Lower leg skin (tissue), 3 donors: ENCODE results near the gene AP5Z1.

Experiments
- POLR2A ChIP-seq, 2 donors: fragments of 450-650 bp; IDR thresholded peaks; one replicate each; pipeline ENCODE4 v1.6.1; 2016 to 2017; ENCODE audit warnings: antibody characterized with exemption in 2 of 2, mild to moderate bottlenecking in 1 of 2, moderate library complexity in 1 of 2
- TF ChIP-seq, protein P1 (sequence below), 3 donors: fragments of 450-650 bp; IDR thresholded peaks; one replicate each; pipeline ENCODE4 v1.5.1; 2016; ENCODE audit warnings: antibody characterized with exemption in 3 of 3, mild to moderate bottlenecking in 3 of 3, moderate library complexity in 2 of 3

DNA sequence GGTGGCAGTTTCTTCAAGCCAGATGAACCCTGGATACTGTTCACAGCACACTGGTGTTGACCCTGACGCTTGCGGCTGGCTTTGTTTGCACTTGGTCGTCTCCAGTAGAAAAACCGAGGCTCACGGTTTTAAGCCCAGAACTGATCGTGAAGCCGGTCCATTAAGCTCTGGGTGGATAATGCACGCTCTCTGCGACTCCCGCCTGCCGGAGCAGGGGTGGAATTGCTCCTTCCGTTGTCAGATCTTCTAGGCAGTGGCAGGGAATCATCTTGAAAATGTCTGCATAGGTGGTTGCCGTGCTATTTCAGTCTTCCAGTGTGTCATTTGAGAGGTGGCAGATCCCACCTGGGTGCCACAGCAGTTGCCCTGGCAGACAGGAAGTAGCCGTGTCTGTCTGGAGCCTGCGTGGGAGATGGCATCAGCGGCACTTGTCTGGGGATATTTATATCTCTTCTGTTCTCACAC lies 35.9 kb upstream of the AP5Z1 start:
- TF ChIP-seq POLR2A (IDR thresholded peaks at IDR 0.05): no peak
- TF ChIP-seq, protein P1, sequence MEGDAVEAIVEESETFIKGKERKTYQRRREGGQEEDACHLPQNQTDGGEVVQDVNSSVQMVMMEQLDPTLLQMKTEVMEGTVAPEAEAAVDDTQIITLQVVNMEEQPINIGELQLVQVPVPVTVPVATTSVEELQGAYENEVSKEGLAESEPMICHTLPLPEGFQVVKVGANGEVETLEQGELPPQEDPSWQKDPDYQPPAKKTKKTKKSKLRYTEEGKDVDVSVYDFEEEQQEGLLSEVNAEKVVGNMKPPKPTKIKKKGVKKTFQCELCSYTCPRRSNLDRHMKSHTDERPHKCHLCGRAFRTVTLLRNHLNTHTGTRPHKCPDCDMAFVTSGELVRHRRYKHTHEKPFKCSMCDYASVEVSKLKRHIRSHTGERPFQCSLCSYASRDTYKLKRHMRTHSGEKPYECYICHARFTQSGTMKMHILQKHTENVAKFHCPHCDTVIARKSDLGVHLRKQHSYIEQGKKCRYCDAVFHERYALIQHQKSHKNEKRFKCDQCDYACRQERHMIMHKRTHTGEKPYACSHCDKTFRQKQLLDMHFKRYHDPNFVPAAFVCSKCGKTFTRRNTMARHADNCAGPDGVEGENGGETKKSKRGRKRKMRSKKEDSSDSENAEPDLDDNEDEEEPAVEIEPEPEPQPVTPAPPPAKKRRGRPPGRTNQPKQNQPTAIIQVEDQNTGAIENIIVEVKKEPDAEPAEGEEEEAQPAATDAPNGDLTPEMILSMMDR (IDR thresholded peaks at IDR 0.05): no peak
